Erythroblast (primary cell): ENCODE measurements around the gene BAD.

Source experiments
- GATA1 ChIP-seq: IDR thresholded peaks from 2 replicates; pipeline ENCODE4 v1.6.1; 2011; ENCODE audit warnings: low read depth, mild to moderate bottlenecking, control low read depth, low read length, moderate library complexity
- POLR2A ChIP-seq: IDR thresholded peaks from 2 replicates; pipeline ENCODE4 v1.6.1; 2011; ENCODE audit warnings: mild to moderate bottlenecking, low read length

GRCh38 chr11:64284048-64284961 lies at the start of gene BAD:
- no peak for TF ChIP-seq POLR2A
- TF ChIP-seq GATA1: no peak
